ENCODE measurements around the gene RNF186.
"Not testable (repeated sequence)": the region's sequence is repeated elsewhere in the genome, so short reads cannot be mapped to it uniquely, and the experiment has no call there.

Gene RNF186

GRCh38 chr1:19824036-19824435 lies 9.0 kb upstream of the RNF186 start:
- no peak for DNase-seq

- no peak for DNase-seq
Observed at GRCh38 chr1:19819701-19820100, 4.6 kb upstream of the RNF186 start.

- no peak for DNase-seq
Observed at GRCh38 chr1:19818324-19818723, 3.2 kb upstream of the RNF186 start.

- no peak for DNase-seq
Observed at GRCh38 chr1:19817160-19817559, 2.1 kb upstream of the RNF186 start.

DNA sequence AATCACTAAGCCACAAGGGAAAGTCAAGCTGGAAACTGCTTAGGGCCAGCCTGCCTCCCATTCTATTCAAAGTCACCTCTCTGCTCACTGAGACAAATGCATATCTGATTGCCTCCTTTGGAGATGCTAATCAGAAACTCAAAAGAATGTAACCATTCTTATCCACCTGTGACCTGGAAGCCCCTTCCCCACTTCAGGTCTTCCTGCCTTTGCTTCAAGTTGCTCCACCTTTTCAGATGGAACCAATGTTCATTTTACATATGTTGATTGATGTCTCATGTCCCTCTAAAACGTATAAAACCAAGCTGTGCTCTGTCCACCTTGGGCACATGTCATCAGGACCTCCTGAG lies 1.6 kb upstream of the RNF186 start:
- not testable (repeated sequence) for DNase-seq

DNA sequence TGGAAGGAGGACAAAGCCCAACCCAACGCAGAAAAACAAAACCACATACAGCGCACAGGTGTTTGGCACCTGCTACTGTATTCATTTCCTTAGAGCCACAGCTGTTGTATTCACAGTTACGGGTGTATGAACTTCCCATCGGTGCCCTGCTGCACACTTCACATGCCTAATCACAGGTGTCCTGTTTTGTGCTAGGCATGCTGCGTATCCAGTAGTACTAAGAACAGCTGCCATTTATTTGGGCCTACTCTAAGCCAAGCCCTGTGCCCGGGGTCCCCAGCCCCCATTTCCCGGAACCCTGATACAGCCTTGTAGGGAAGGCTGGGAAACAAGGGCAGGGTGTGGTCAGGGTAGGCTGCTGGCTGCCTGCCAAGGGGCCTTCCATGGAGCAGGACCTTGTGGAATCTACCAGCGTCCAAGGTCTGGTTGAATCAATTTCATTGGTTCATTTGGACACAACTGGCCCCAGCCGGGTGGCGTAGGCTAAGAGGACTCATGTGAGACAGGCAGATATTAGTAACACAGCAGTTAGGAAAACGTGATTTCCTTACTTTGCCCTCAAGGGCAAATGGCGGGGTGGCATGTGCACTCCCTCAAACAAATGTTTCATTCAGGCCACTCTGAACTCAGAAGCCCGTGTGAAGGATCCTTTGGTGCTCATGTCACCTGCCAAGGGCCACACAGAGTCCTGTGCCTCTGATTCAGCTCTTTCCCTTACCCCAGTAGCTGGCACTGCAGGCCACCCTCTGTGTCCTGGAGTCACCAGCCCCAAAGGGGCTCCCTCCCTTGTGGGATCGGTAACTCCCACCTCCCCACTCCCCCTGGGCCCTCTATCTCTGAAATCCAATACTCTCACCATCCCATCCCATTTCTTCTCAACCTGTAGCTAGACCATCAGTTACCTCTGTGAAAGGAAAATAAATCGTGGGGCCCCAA lies 986 bp upstream of the RNF186 start:
- DNase-seq: no peak

DNA sequence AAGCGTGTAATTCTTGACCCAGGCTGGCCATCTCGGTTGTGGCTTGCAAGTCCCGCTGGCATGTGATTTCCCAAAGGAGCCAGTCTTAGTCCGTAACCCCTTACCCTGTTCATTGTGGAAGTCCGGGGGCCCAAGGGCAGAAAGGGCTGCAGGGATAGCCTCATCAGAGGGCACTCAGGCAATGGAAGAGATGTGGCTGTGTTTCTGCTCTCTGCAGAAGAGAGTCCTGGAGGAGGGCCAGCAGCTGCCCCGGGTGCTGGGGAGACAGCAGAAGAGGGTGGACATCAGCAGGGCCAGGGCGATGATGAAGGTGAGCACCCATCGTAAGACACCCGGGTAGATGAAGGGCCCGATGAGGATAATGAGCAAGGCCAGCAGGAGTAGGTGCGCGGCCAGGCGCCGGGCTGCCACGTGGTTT lies 830 bp downstream of the RNF186 start:
- DNase-seq: no peak

GRCh38 chr1:19813643-19813960 lies 1.5 kb downstream of the RNF186 start:
- DNase-seq: no peak

GRCh38 chr1:19812875-19813642 lies 2.0 kb downstream of the RNF186 start:
- no peak for DNase-seq

GRCh38 chr1:19811206-19811851 lies 3.8 kb downstream of the RNF186 start:
- DNase-seq: no peak

DNA sequence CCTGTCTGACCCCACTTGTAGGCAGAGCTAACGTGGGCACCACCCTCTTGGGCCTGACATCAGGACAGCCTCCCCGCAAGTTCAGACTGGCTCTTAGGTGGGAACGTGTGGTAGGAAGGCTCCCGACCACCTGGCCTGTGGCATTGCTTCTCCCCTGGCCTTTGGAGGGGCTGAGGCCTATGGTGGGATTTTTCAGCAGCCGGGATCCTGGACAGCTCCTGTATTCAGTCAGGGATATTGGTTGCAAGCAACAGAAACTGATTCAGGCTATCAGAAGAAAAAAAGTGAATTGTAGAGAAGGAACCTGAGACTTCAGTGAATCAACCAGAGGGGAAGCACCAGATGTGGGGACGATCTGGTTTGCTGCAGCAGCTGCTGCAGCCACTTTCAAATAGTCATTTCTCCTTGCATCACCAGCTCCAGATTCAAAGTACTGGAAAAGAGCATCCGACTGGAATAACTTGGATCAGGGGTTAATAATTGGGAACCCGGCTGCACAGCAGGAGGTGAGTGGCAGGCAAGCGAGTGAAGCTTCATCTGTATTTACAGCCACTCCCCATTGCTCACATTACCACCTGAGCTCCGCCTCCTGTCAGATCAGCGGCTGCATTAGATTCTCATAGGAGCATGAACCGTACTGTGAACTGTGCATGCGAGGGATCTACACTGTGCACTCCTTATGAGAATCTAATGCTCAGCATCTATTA lies 5.9 kb downstream of the RNF186 start:
- no peak for DNase-seq

DNA sequence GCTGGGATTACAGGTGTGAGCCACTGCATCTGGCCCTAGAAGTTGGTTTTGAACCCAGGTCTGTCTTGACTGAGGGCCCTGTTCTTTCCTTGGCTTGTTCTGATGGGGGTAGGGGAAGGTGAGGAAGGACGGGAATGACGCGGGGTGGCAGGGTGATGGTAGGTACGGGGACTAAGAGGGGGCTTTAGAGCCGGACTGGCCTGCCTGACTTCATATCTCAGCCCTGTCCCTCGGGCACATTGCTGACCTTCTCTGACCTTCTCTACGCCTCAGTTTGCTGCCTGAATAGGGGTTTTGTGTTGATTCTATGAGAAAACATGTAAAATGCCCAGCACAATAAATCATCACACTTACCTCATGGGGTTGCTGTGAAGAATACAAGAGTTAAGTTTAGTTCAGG lies 6.7 kb downstream of the RNF186 start:
- DNase-seq: no peak

- no peak for DNase-seq
Observed at GRCh38 chr1:19804831-19805251, 10.2 kb downstream of the RNF186 start.

DNA sequence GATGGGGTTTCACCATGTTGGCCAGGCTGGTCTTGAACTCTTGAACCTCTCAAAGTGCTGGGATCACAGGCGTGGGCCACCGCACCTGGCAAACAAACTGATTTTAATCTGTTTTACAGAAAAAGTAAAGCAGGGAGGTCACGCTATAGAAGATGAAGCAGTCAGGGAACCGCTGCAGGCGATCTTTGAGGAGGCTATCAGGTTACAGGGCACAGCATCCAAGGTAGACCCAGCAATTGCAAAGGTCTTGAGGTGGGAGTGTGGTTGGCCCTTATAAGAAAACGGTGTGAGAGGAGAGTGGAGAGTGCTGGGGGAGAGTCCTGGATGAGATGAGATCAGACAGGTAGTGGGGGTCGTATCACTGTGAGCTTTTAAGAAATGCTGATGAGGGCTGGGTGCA lies 12.8 kb downstream of the RNF186 start:
- no peak for DNase-seq

GRCh38 chr1:19800076-19800804 lies 14.8 kb downstream of the RNF186 start:
- DNase-seq: no peak

- DNase-seq: no peak
Observed at GRCh38 chr1:19799230-19800075, 15.6 kb downstream of the RNF186 start, which contains the start of gene TMCO4. TMCO4 (minus strand) TSS chr1:19799916; CDS start chr1:19780758, 19,158 bp downstream.

DNA sequence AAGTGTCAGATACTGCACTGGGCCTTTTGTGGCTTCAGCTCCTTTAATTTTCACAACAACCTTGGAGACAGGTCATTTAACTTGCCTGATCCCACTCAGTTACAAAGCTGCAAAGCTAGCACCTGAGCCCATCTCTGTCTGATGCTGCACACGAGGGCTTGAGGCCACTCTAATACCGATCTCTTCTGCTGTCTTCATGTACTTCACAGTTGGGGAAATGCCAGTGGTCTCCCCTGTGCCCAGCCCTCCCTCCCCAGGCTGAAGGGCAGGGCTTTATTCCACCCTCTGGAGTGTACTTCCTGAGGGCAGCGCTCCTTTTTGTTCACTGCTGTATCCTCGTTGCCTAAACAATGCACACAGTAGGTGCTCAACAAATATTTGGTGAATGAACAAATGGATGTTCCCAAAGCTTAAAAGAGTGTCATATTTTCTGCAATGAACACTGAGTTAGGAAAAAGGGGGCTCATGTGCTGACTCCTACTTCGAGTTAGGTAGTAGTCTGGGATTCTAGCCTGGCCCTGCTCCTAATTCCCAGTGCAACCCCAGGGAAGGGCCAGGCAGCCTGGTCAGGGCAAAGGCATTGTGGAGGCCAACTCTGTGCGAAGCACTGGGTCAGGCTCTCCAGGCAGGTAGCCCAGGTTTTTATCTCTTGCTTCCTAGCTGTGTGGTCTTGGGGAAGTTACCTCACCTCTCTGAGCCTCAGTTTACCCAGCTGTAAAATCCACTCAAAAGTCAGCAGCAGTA lies 16.4 kb downstream of the RNF186 start:
- no peak for DNase-seq

DNA sequence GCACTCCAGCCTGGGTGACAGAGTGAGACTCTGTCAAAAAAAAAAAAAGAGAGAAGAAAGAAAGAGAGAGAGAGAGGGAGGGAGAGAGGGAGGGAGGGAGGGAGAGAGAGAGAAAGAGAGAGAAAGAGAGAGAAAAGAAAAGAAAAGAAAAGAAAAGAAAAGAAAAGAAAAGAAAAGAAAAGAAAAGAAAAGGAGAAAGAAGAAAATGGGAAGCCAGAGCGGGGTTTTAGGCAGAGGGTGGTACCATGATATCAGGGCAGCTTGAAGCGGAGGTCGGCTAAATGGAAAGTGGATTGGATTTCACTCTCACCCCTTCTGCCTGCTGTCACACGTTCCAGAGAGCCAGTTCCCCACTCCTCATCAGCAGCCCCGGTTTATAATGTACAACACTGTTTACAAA lies 17.3 kb downstream of the RNF186 start:
- no peak for DNase-seq

GRCh38 chr1:19794583-19794982 lies 20.5 kb downstream of the RNF186 start:
- no peak for DNase-seq

GRCh38 chr1:19793360-19794046 lies 21.6 kb downstream of the RNF186 start:
- no peak for DNase-seq

All from midbrain (tissue), 1 donor.